Stimulated activated CD4-positive, alpha-beta T cell treated with anti-CD3 and anti-CD28 coated beads, Interleukin-2, amount 100 ng/mL, for 48 hours (primary cell): Measurements from ENCODE around the gene NTRK3.

ENCODE experiments used
- DNase-seq, 2 donors: peaks; one replicate each; pipeline ENCODE4 v3.0.0-alpha.2; 2020

The NTRK3 gene

GRCh38 chr15:88230823-88231222 is 25.7 kb downstream of the NTRK3 start:
- DNase-seq = no peak

GRCh38 chr15:88225461-88225860 is 31.1 kb downstream of the NTRK3 start:
- DNase-seq = no peak

- no peak for DNase-seq
Measured at GRCh38 chr15:88223084-88223483, 33.5 kb downstream of the NTRK3 start.

- DNase-seq = no peak
Measured at GRCh38 chr15:88221836-88222235, 34.7 kb downstream of the NTRK3 start.

GRCh38 chr15:88220443-88221335 is 35.9 kb downstream of the NTRK3 start:
- no peak for DNase-seq

GRCh38 chr15:88219623-88220022 is 36.9 kb downstream of the NTRK3 start:
- no peak for DNase-seq

GRCh38 chr15:88218557-88219221 is 37.9 kb downstream of the NTRK3 start:
- DNase-seq = no peak

GRCh38 chr15:88215066-88215648 is 41.4 kb downstream of the NTRK3 start:
- DNase-seq = no peak

- no peak for DNase-seq
Measured at GRCh38 chr15:88209111-88209510, 47.4 kb downstream of the NTRK3 start.

GRCh38 chr15:88208396-88208795 is 48.1 kb downstream of the NTRK3 start:
- DNase-seq = no peak

GRCh38 chr15:88207565-88207964 is 49.0 kb downstream of the NTRK3 start:
- no peak for DNase-seq

GRCh38 chr15:88204584-88204983 is 52.0 kb downstream of the NTRK3 start:
- DNase-seq = no peak

- no peak for DNase-seq
Measured at GRCh38 chr15:88202231-88202630, 54.3 kb downstream of the NTRK3 start.

- no peak for DNase-seq
Measured at GRCh38 chr15:88201207-88201606, 55.3 kb downstream of the NTRK3 start.

- no peak for DNase-seq
Measured at GRCh38 chr15:88196961-88197360, 59.6 kb downstream of the NTRK3 start.

- no peak for DNase-seq
Measured at GRCh38 chr15:88194162-88194561, 62.4 kb downstream of the NTRK3 start.

- DNase-seq = no peak
Measured at GRCh38 chr15:88193415-88193814, 63.1 kb downstream of the NTRK3 start.

GRCh38 chr15:88191812-88192165 is 64.8 kb downstream of the NTRK3 start:
- DNase-seq = no peak

- DNase-seq = no peak
Measured at GRCh38 chr15:88190232-88190631, 66.3 kb downstream of the NTRK3 start.

- DNase-seq = no peak
Measured at GRCh38 chr15:88188300-88188699, 68.2 kb downstream of the NTRK3 start.

GRCh38 chr15:88187195-88187594 is 69.3 kb downstream of the NTRK3 start:
- DNase-seq = no peak

GRCh38 chr15:88185584-88185983 is 71.0 kb downstream of the NTRK3 start:
- DNase-seq = no peak

GRCh38 chr15:88181613-88182012 is 74.9 kb downstream of the NTRK3 start:
- no peak for DNase-seq

GRCh38 chr15:88179562-88179961 is 77.0 kb downstream of the NTRK3 start:
- no peak for DNase-seq
